Cardiac muscle cell (in vitro differentiated cells and primary cell): Measurements from ENCODE around the gene UBE2J2. TPM values are rescaled to one million over a fixed set of nuclear protein-coding genes. Genes with fewer than 3 reads are reported as not detected.
A peak's percentile ranks its signal among the peaks of the same experiment; 100 is the strongest.

Experiments used
- DNase-seq, 2 donors: peaks; one replicate each; pipeline versions ENCODE4 v3.0.0 to v3.0.0-alpha.2; 2010 to 2017; ENCODE audit warnings: low read depth in 1 of 2, low spot score in 1 of 2
- H3K27ac ChIP-seq: fragments of 200-600 bp; sonication (generic); 2 replicates; pipeline ENCODE4 v1.5.1; 2016
- H3K27me3 ChIP-seq: fragments of 200-600 bp; sonication (generic); 2 replicates; pipeline ENCODE4 v1.6.0; 2016; ENCODE audit warnings: control low read depth
- H3K36me3 ChIP-seq: fragments of 200-600 bp; sonication (generic); 2 replicates; pipeline ENCODE4 v1.5.1; 2016; ENCODE audit warnings: control low read depth
- H3K4me1 ChIP-seq: fragments of 200-600 bp; sonication (generic); 2 replicates; pipeline ENCODE4 v1.8.1; 2017; ENCODE audit warnings: low read depth, mild to moderate bottlenecking, mixed run types
- H3K4me3 ChIP-seq: fragments of 200-600 bp; sonication (generic); 2 replicates; pipeline ENCODE4 v1.5.1; 2016; ENCODE audit warnings: mild to moderate bottlenecking
- H3K9me3 ChIP-seq: fragments of 200-600 bp; sonication (generic); 2 replicates; pipeline ENCODE4 v1.5.1; 2017; ENCODE audit warnings: low read depth, mild to moderate bottlenecking, control low read depth
- polyA plus RNA-seq: library from polyadenylated mRNA; unstranded; fragments of >200 nt; fragmentation: Nextera tagmentation; extraction: Ambion mirVana; gene quantifications from 2 replicates; pipeline ENCODE4 v1.2.1, GENCODE V29; 2016
- total RNA-seq: library from RNA; depleted of rRNA; stranded (reverse); fragments of >200 nt; gene quantifications from 2 replicates; pipeline ENCODE4 v1.2.3, GENCODE V29; 2016
- TF ChIP-seq, protein P1 (sequence below): IDR thresholded peaks from 2 replicates; pipeline ENCODE4 v1.5.1; 2012; ENCODE audit warnings: low read depth, mild to moderate bottlenecking, low read length

The UBE2J2 gene
- total and polyA plus RNA-seq, 2 experiments from 2014 or later: 64.2 to 87.3 TPM

DNA sequence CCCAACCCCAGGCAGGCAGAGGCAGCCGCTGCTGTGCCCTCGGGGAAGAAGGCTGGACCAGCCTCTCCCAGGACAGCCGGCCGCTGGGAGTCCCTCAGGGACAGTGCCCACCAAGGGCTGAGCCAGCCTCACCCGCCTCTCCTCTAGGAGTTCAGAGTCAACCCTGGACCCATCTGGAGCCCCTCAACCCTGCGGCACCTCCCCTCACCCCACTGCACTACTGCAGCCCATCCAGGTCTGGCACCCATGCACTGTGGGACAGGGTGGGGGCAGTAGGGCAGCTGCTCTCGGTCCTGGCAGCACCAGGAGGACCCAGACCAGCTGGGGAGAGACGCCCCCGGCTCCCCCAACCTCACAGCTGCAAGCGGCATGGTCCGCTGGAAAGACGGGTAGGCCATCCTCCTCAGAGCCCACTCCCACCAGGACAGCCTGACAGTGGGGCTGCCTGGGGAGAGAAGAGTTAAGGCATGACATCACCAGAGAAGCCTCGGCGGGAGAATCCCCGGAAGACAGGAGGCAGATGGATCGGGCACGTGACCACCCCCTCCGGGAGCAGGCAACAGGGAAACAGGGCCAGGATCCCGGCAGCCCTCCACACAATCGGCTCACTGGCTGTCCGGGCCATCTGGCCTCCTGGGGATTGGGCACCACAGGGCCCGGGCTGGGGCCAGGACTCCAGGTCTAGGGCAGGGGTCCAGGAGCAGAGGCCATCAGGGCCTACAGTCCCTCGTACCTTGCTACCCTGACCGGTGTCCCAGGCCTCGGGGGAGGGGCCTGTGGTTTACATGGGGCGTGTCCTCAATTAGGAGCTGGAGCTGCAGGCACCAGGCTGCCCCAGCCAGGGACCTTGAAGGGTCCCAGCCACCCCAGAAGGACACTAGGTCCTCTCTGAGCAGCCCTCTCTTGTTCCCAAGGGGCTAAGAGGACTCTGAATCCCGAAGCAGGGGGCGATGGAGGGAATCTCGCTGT is 31.0 kb upstream of the UBE2J2 start:
- TF ChIP-seq, protein P1, sequence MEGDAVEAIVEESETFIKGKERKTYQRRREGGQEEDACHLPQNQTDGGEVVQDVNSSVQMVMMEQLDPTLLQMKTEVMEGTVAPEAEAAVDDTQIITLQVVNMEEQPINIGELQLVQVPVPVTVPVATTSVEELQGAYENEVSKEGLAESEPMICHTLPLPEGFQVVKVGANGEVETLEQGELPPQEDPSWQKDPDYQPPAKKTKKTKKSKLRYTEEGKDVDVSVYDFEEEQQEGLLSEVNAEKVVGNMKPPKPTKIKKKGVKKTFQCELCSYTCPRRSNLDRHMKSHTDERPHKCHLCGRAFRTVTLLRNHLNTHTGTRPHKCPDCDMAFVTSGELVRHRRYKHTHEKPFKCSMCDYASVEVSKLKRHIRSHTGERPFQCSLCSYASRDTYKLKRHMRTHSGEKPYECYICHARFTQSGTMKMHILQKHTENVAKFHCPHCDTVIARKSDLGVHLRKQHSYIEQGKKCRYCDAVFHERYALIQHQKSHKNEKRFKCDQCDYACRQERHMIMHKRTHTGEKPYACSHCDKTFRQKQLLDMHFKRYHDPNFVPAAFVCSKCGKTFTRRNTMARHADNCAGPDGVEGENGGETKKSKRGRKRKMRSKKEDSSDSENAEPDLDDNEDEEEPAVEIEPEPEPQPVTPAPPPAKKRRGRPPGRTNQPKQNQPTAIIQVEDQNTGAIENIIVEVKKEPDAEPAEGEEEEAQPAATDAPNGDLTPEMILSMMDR: no peak
- Histone ChIP-seq H3K27ac (no peak overlapping the region), H3K27me3 (no peaks in the 10 kb centered on the region), H3K4me1 (peaks cover 18% of the 10 kb centered on the region), H3K9me3 (no peaks in the 10 kb centered on the region), H3K4me3 (no peak overlapping the region), H3K36me3 (no peaks in the 10 kb centered on the region)
- peak; percentile 66 to 81 for DNase-seq

DNA sequence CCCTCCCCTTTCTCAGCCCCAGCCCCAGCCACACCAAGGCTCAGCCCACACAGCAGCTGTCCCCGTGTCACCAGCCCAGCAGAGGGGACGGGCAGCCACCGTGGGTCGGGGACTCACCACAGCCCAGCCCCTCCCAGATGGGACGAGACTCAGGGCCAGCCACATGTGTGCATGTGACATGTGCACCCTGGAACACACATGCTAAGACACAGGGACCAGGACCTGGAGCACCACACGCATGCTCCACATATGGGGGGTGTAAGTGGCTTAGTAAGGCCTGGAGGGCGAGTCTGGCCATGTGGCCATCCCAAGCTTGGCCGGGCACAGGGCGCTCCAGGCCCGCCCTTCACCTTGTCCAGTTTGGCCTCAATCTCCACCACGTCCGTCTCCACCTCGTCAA is 30.1 kb upstream of the UBE2J2 start:
- no peak overlapping the region for H3K4me3 ChIP-seq
- H3K4me1 ChIP-seq: peaks cover 18% of the 10 kb centered on the region
- no peak overlapping the region for H3K27ac ChIP-seq
- H3K27me3 ChIP-seq: no peaks in the 10 kb centered on the region
- no peaks in the 10 kb centered on the region for H3K9me3 ChIP-seq
- DNase-seq: no peak
- H3K36me3 ChIP-seq: no peaks in the 10 kb centered on the region
- TF ChIP-seq, protein P1: no peak

DNA sequence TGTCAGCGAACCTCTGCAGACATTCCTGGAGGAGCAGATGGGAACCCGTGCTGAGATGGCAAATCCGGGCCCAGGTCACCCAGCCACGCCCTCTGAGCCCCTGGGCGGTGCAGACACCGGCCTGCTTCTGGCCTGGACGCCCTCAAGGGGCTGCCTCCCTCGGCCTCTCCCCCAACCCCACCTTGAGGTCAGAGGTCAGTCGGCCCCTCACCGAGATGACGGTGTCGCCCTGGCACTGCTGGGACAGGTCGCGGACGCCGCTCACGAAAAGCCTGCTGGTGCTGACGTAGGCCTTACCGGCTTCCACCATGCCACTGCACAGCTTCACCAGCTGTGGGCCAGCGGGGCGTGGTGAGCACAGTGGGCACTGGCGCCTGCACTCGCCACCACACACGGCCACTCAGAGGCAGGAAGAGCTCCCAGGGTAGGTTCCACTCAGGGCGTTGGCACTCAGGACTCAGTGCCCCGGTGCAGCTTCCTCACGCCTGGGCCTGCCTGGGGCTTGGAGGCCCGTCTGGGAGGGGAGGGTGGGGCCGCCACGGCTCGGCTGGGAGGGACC is 29.4 kb upstream of the UBE2J2 start:
- Histone ChIP-seq H3K9me3 (no peaks in the 10 kb centered on the region), H3K4me1 (peaks cover 18% of the 10 kb centered on the region), H3K36me3 (no peaks in the 10 kb centered on the region), H3K27ac (no peak overlapping the region), H3K4me3 (no peak overlapping the region), H3K27me3 (no peaks in the 10 kb centered on the region)
- TF ChIP-seq, protein P1: no peak
- DNase-seq: no peak

DNA sequence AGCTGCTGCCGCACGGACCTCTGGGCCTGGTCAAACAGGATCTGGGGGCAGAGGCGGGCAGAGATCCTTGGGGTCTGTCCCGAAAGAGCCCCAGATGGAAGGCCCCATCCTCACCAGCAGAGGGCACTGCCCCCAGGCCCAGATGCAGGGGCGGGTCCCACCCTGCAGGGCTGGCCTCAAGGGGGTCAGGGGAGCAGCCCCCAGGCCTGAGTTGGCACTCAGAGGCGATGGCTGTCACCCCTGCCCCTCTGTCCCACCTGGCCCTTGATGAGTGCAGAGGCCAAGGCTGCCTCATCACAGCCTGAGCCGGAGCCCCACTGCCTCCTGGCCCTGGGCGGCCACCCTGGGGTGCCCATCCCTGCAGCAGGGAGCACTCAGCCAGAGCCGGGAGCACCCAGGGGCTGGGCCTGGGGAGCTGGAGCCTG is 28.4 kb upstream of the UBE2J2 start:
- H3K27me3 ChIP-seq: no peaks in the 10 kb centered on the region
- TF ChIP-seq, protein P1: peak; percentile 54
- no peaks in the 10 kb centered on the region for H3K9me3 ChIP-seq
- no peak overlapping the region for H3K4me3 ChIP-seq
- no peak overlapping the region for H3K27ac ChIP-seq
- DNase-seq: no peak
- peaks cover 18% of the 10 kb centered on the region for H3K4me1 ChIP-seq
- H3K36me3 ChIP-seq: no peaks in the 10 kb centered on the region

DNA sequence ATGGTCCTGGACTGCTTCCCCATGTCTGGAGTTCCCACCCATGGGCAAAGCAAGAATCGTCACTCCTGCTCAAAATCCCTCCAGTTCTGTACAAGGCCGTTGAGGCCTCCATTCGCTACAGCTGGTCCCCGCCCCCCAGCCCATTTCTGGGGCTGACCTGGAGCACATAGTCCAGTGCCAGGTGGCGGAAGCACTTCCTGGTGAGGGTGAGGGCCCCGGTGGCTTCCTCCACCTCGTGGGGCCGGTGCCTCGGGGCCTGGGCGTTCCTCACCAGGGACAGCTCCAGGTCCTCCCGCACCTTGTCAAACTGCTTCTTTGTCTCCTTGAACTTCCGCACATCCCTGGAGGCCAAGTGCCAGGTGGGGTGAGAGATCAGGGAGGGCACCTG is 26.7 kb upstream of the UBE2J2 start:
- H3K4me1 ChIP-seq: peaks cover under 1% of the 10 kb centered on the region
- TF ChIP-seq, protein P1: no peak

More for the DNA sequence above, 26.7 kb upstream of the UBE2J2 start:
- Histone ChIP-seq H3K27me3 (no peaks in the 10 kb centered on the region), H3K9me3 (no peaks in the 10 kb centered on the region), H3K4me3 (no peak overlapping the region), H3K27ac (no peak overlapping the region), H3K36me3 (no peaks in the 10 kb centered on the region)
- no peak for DNase-seq
